CD8-positive, alpha-beta memory T cell (primary cell): ENCODE data around the gene SCLY. TPM values are rescaled to one million over a fixed set of nuclear protein-coding genes. Genes with fewer than 3 reads are reported as not detected.
A peak's percentile ranks its signal among the peaks of the same experiment; 100 is the strongest.

Source experiments
- CTCF ChIA-PET: fragments of 350-600 bp; sonication (Branson Sonifier 250); formaldehyde crosslinking; loops from one replicate; lab custom pipeline; 2021; ENCODE audit warnings: antibody characterized with exemption; lab: Charles Lee
- POLR2A ChIA-PET: fragments of 350-600 bp; sonication (Branson Sonifier 250); formaldehyde crosslinking; loops from one replicate; lab custom pipeline; 2021; ENCODE audit warnings: antibody characterized with exemption; lab: Charles Lee
- DNase-seq, 5 donors: peaks; one replicate each; pipeline versions ENCODE4 v3.0.0 to v3.0.0-alpha.2; 2020 to 2022; ENCODE audit warnings: mixed read lengths in 1 of 5
- H3K27ac ChIP-seq: one replicate; pipeline ENCODE4 v1.7.0; 2013; ENCODE audit warnings: low read depth, mild to moderate bottlenecking, low read length, moderate library complexity
- H3K27me3 ChIP-seq: 2 replicates; pipeline ENCODE4 v1.7.0; 2013; ENCODE audit warnings: low read length, mild to moderate bottlenecking; ENCODE audit not compliant: insufficient read depth, poor library complexity, severe bottlenecking
- H3K36me3 ChIP-seq: 2 replicates; pipeline ENCODE4 v1.7.0; 2013; ENCODE audit warnings: mild to moderate bottlenecking, low read length, moderate library complexity; ENCODE audit not compliant: insufficient read depth
- H3K4me1 ChIP-seq: 2 replicates; pipeline ENCODE4 v1.7.0; 2013; ENCODE audit warnings: mild to moderate bottlenecking, low read length, moderate library complexity; ENCODE audit not compliant: insufficient read depth
- H3K4me3 ChIP-seq: 2 replicates; pipeline ENCODE4 v1.7.0; 2013; ENCODE audit warnings: mild to moderate bottlenecking, low read length
- H3K9me3 ChIP-seq: 2 replicates; pipeline ENCODE4 v1.7.0; 2013; ENCODE audit warnings: mild to moderate bottlenecking, low read length
- H3K27ac Mint-ChIP-seq, 8 donors: one replicate each; pipeline ENCODE4 v1.8.0; 2020 to 2021; ENCODE audit warnings: mixed read lengths in 8 of 8, mild to moderate bottlenecking in 6 of 8, inconsistent platforms in 3 of 8, moderate library complexity in 3 of 8
- H3K27me3 Mint-ChIP-seq, 2 donors: one replicate each; pipeline ENCODE4 v1.8.0; 2020 to 2021; ENCODE audit warnings: mixed read lengths in 2 of 2, mild to moderate bottlenecking in 1 of 2, moderate library complexity in 1 of 2
- H3K36me3 Mint-ChIP-seq, 3 donors: one replicate each; pipeline ENCODE4 v1.8.0; 2020 to 2021; ENCODE audit warnings: mixed read lengths in 3 of 3, inconsistent platforms in 1 of 3, mild to moderate bottlenecking in 1 of 3
- H3K4me1 Mint-ChIP-seq, 3 donors: one replicate each; pipeline ENCODE4 v1.8.0; 2020 to 2021; ENCODE audit warnings: mixed read lengths in 3 of 3, inconsistent platforms in 1 of 3, mild to moderate bottlenecking in 1 of 3
- H3K4me3 Mint-ChIP-seq, 7 donors: one replicate each; pipeline ENCODE4 v1.8.0; 2020 to 2021; ENCODE audit warnings: mixed read lengths in 7 of 7, mild to moderate bottlenecking in 6 of 7, moderate library complexity in 4 of 7, inconsistent platforms in 2 of 7
- H3K9me3 Mint-ChIP-seq, 5 donors: one replicate each; pipeline ENCODE4 v1.8.0; 2020 to 2022; ENCODE audit warnings: mixed read lengths in 5 of 5, mild to moderate bottlenecking in 3 of 5, moderate library complexity in 2 of 5, inconsistent platforms in 1 of 5
- polyA plus RNA-seq: library from polyadenylated mRNA; unstranded; fragments of 300-500 nt; fragmentation: Illumina TruSeq; gene quantifications from one replicate; pipeline ENCODE4 v1.2.3, GENCODE V29; 2021
- total RNA-seq, 2 experiments: library from RNA; stranded (reverse); gene quantifications; one replicate each; pipeline ENCODE4 v1.2.3, GENCODE V29; 2021

The SCLY gene
- total and polyA plus RNA-seq, 3 experiments from 2014 or later: 16.1 to 70.5 (median 64.8) TPM

- Histone ChIP-seq H3K4me1 (no peaks in the 10 kb centered on the region), H3K9me3 (no peaks in the 10 kb centered on the region), H3K4me3 (no peak overlapping the region), H3K36me3 (no peaks in the 10 kb centered on the region), H3K27me3 (no peaks in the 10 kb centered on the region), H3K27ac (no peak overlapping the region)
- Mint-ChIP-seq H3K9me3 (no peaks in the 10 kb centered on the region), H3K36me3 (peaks cover 0 to 25% (median 8%) of the 10 kb centered on the region in 3 donors), H3K27me3 (peaks cover 0 to 2% of the 10 kb centered on the region in 2 donors), H3K4me1 (peaks cover 6 to 8% (median 7%) of the 10 kb centered on the region in 3 donors), H3K27ac (peak overlapping the region in 1 of 8 donors; percentile 61), H3K4me3 (no peak overlapping the region)
- CTCF ChIA-PET: interaction anchor here (0.5 kb wide), 1 partner anchor 99 kb away, joined by 3 read pairs; no protein-coding TSS in a partner anchor
- DNase-seq: no peak
- POLR2A ChIA-PET: no interaction called here
Observed at GRCh38 chr2:238090887-238091286, 30.1 kb downstream of the SCLY start.

GRCh38 chr2:238091436-238092060 is 30.7 kb downstream of the SCLY start:
- no peak for DNase-seq
- Mint-ChIP-seq H3K27ac (peak overlapping the region in 3 of 8 donors; percentile 6 to 45 (median 15)), H3K9me3 (no peaks in the 10 kb centered on the region), H3K4me3 (no peak overlapping the region), H3K36me3 (peaks cover 0 to 23% (median 8%) of the 10 kb centered on the region in 3 donors), H3K4me1 (peaks cover 6 to 8% (median 7%) of the 10 kb centered on the region in 3 donors), H3K27me3 (peaks cover 0 to 2% of the 10 kb centered on the region in 2 donors)
- ChIA-PET CTCF (interaction anchor here (0.5 kb wide), 1 partner anchor 100 kb away, joined by 3 read pairs; no protein-coding TSS in a partner anchor), POLR2A (no interaction called here)
- Histone ChIP-seq H3K27me3 (no peaks in the 10 kb centered on the region), H3K9me3 (no peaks in the 10 kb centered on the region), H3K4me1 (no peaks in the 10 kb centered on the region), H3K27ac (no peak overlapping the region), H3K4me3 (no peak overlapping the region), H3K36me3 (no peaks in the 10 kb centered on the region)

GRCh38 chr2:238092486-238093035 is 31.8 kb downstream of the SCLY start:
- H3K27me3 Mint-ChIP-seq: peaks cover 0 to 2% of the 10 kb centered on the region in 2 donors
- Histone ChIP-seq H3K36me3 (no peaks in the 10 kb centered on the region), H3K27ac (no peak overlapping the region), H3K27me3 (no peaks in the 10 kb centered on the region), H3K4me1 (no peaks in the 10 kb centered on the region), H3K9me3 (no peaks in the 10 kb centered on the region), H3K4me3 (no peak overlapping the region)
- no peak overlapping the region for H3K4me3 Mint-ChIP-seq
- H3K36me3 Mint-ChIP-seq: peaks cover 0 to 23% (median 5%) of the 10 kb centered on the region in 3 donors
- H3K9me3 Mint-ChIP-seq: no peaks in the 10 kb centered on the region
- peak overlapping the region in 1 of 8 donors; percentile 5 for H3K27ac Mint-ChIP-seq
- no peak for DNase-seq
- no peaks in the 10 kb centered on the region for H3K4me1 Mint-ChIP-seq
- ChIA-PET POLR2A (no interaction called here), CTCF (no interaction called here)

- Histone ChIP-seq H3K36me3 (no peaks in the 10 kb centered on the region), H3K27ac (no peak overlapping the region), H3K9me3 (no peaks in the 10 kb centered on the region), H3K27me3 (no peaks in the 10 kb centered on the region), H3K4me3 (no peak overlapping the region), H3K4me1 (no peaks in the 10 kb centered on the region)
- POLR2A ChIA-PET: no interaction called here
- Mint-ChIP-seq H3K9me3 (no peaks in the 10 kb centered on the region), H3K4me1 (no peaks in the 10 kb centered on the region), H3K4me3 (no peak overlapping the region), H3K27me3 (peaks cover 0 to 2% of the 10 kb centered on the region in 2 donors), H3K36me3 (peaks cover 0 to 23% (median 5%) of the 10 kb centered on the region in 3 donors), H3K27ac (no peak overlapping the region)
- CTCF ChIA-PET: no interaction called here
- DNase-seq: no peak
Observed at GRCh38 chr2:238093181-238094140, 32.7 kb downstream of the SCLY start.

GRCh38 chr2:238094438-238095022 is 33.7 kb downstream of the SCLY start:
- ChIA-PET CTCF (no interaction called here), POLR2A (no interaction called here)
- Mint-ChIP-seq H3K4me3 (no peak overlapping the region), H3K27me3 (peaks cover 0 to 2% of the 10 kb centered on the region in 2 donors), H3K4me1 (no peaks in the 10 kb centered on the region), H3K27ac (peak overlapping the region in 1 of 8 donors; percentile 7), H3K9me3 (no peaks in the 10 kb centered on the region), H3K36me3 (peaks cover 0 to 23% (median 5%) of the 10 kb centered on the region in 3 donors)
- Histone ChIP-seq H3K27me3 (no peaks in the 10 kb centered on the region), H3K9me3 (no peaks in the 10 kb centered on the region), H3K27ac (no peak overlapping the region), H3K4me3 (no peak overlapping the region), H3K36me3 (no peaks in the 10 kb centered on the region), H3K4me1 (no peaks in the 10 kb centered on the region)
- DNase-seq: no peak

GRCh38 chr2:238095143-238095542 is 34.3 kb downstream of the SCLY start:
- no peaks in the 10 kb centered on the region for H3K4me1 ChIP-seq
- peak overlapping the region in 1 of 8 donors; percentile 10 for H3K27ac Mint-ChIP-seq
- no peak for DNase-seq
- H3K4me1 Mint-ChIP-seq: no peaks in the 10 kb centered on the region
- H3K27me3 ChIP-seq: no peaks in the 10 kb centered on the region
- H3K4me3 Mint-ChIP-seq: no peak overlapping the region
- no peak overlapping the region for H3K27ac ChIP-seq
- H3K9me3 ChIP-seq: no peaks in the 10 kb centered on the region
- H3K4me3 ChIP-seq: no peak overlapping the region
- no peaks in the 10 kb centered on the region for H3K9me3 Mint-ChIP-seq
- POLR2A ChIA-PET: no interaction called here
- H3K27me3 Mint-ChIP-seq: peaks cover 0 to 2% of the 10 kb centered on the region in 2 donors
- H3K36me3 Mint-ChIP-seq: peaks cover 0 to 21% (median 5%) of the 10 kb centered on the region in 3 donors
- H3K36me3 ChIP-seq: no peaks in the 10 kb centered on the region
- CTCF ChIA-PET: no interaction called here

GRCh38 chr2:238096311-238097011 is 35.7 kb downstream of the SCLY start:
- peak overlapping the region in 1 of 8 donors; percentile 57 for H3K27ac Mint-ChIP-seq

More at GRCh38 chr2:238096311-238097011, 35.7 kb downstream of the SCLY start:
- CTCF ChIA-PET: no interaction called here
- H3K27me3 ChIP-seq: no peaks in the 10 kb centered on the region
- peaks cover 0 to 16% (median 5%) of the 10 kb centered on the region in 3 donors for H3K36me3 Mint-ChIP-seq
- H3K4me1 Mint-ChIP-seq: no peaks in the 10 kb centered on the region
- no peaks in the 10 kb centered on the region for H3K36me3 ChIP-seq
- H3K27ac ChIP-seq: no peak overlapping the region
- DNase-seq: no peak
- H3K4me1 ChIP-seq: no peaks in the 10 kb centered on the region
- no peak overlapping the region for H3K4me3 Mint-ChIP-seq
- no peak overlapping the region for H3K4me3 ChIP-seq
- H3K9me3 ChIP-seq: no peaks in the 10 kb centered on the region
- H3K9me3 Mint-ChIP-seq: no peaks in the 10 kb centered on the region
- H3K27me3 Mint-ChIP-seq: peaks cover 0 to 2% of the 10 kb centered on the region in 2 donors
- POLR2A ChIA-PET: no interaction called here
